ENCODE results near the gene GNGT2.

DNA sequence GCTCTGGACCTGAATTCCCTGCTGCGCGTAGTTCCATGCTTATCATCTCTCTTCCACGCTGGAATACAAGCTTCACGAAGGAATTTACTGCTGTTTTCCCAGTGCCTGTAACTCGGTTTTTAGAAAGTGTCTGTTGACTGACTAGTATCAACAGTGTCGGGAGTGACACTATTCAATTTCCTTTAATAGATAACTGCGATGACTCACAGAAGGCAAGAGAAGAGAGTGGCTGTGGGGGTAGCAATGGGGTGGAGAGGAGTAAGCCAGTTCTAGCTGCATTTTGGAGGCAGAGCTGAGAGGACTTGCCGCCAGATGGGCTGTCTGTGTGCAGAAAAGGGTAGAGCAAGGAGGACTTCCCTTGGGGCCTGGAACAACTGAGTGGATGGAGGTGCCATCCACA, 52.6 kb downstream of the GNGT2 start:
- TF ChIP-seq, protein P1, sequence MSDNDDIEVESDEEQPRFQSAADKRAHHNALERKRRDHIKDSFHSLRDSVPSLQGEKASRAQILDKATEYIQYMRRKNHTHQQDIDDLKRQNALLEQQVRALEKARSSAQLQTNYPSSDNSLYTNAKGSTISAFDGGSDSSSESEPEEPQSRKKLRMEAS (IDR thresholded peaks at IDR 0.05), result no peak
- no peak for TF ChIP-seq RAD21 (IDR thresholded peaks at IDR 0.05; ENCODE audit: low read depth)
- TF ChIP-seq, protein P2, sequence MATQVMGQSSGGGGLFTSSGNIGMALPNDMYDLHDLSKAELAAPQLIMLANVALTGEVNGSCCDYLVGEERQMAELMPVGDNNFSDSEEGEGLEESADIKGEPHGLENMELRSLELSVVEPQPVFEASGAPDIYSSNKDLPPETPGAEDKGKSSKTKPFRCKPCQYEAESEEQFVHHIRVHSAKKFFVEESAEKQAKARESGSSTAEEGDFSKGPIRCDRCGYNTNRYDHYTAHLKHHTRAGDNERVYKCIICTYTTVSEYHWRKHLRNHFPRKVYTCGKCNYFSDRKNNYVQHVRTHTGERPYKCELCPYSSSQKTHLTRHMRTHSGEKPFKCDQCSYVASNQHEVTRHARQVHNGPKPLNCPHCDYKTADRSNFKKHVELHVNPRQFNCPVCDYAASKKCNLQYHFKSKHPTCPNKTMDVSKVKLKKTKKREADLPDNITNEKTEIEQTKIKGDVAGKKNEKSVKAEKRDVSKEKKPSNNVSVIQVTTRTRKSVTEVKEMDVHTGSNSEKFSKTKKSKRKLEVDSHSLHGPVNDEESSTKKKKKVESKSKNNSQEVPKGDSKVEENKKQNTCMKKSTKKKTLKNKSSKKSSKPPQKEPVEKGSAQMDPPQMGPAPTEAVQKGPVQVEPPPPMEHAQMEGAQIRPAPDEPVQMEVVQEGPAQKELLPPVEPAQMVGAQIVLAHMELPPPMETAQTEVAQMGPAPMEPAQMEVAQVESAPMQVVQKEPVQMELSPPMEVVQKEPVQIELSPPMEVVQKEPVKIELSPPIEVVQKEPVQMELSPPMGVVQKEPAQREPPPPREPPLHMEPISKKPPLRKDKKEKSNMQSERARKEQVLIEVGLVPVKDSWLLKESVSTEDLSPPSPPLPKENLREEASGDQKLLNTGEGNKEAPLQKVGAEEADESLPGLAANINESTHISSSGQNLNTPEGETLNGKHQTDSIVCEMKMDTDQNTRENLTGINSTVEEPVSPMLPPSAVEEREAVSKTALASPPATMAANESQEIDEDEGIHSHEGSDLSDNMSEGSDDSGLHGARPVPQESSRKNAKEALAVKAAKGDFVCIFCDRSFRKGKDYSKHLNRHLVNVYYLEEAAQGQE (IDR thresholded peaks at IDR 0.05; ENCODE audit: low read depth), result no peak
- TF ChIP-seq TAF1 (IDR thresholded peaks at IDR 0.05; ENCODE audit: low read depth), result no peak
- TF ChIP-seq YY1 (IDR thresholded peaks at IDR 0.05; ENCODE audit: low read depth), result no peak
- no peak for TF ChIP-seq NFIC (IDR thresholded peaks at IDR 0.05)
- TF ChIP-seq CREB1 (IDR thresholded peaks at IDR 0.05; ENCODE audit: low read depth), result no peak
